Ovary (tissue), 3 donors: ENCODE measurements around the gene RPS17.
"Not testable (repeated sequence)": the region's sequence is repeated elsewhere in the genome, so short reads cannot be mapped to it uniquely, and the experiment has no call there.

ENCODE experiments used
- CTCF ChIP-seq, 3 donors: fragments of 450-650 bp in 2 of 3; fragments of 200-600 bp in 1 of 3; IDR thresholded peaks; one replicate each; pipeline versions ENCODE4 v1.5.1 to v1.8.0; 2016 to 2022; ENCODE audit warnings: antibody characterized with exemption in 3 of 3, mild to moderate bottlenecking in 1 of 3
- POLR2A ChIP-seq: fragments of 450-650 bp; IDR thresholded peaks from one replicate; pipeline ENCODE4 v1.6.1; 2017; ENCODE audit warnings: antibody characterized with exemption, mild to moderate bottlenecking, moderate library complexity
- donor health status: DM: no; HTN: no; CAD: no.

DNA sequence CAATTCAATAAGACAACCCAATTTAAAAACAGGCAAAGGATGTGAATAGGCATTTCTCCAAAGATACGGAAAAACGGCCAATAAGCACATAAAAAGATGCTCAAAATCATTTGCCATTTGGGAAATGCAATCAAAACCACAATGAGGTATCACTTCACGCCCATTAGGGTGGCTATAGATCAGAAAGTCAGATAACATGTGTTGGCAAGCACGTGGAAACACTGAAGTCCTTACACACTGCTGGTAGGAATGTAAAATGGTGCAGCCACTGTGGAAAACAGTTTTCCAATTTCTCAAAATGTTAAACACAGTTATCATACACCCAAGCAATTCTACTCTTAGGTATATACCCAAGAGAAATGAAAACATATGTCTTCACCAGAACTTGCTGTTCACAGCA lies 39.5 kb downstream of the RPS17 start:
- not testable (repeated sequence) for TF ChIP-seq CTCF (IDR thresholded peaks at IDR 0.05); POLR2A
